ENCODE measurements around the gene SLC6A16.
"Not testable (repeated sequence)": the region's sequence is repeated elsewhere in the genome, so short reads cannot be mapped to it uniquely, and the experiment has no call there.

SLC6A16 gene

DNA sequence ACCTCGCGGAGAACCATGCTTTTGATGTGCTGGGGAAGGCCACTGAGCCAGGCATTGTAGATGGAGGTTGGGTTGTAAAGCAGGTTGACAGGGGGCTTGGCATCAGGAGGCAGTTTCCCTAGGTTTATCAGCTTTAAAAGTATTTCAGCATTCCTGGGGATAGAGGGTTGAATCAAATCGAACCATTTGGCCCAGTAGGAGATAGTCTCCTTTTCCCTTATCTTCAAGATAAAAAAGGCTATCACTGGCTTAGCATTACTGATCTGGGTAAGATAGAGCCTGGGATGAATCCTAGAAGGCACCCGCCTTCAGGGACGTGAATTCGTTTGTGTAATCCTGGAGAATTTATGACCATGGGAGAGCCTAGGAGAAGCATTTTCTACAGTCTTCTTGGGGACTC, 30.6 kb downstream of the SLC6A16 start:
- H3K27me3 ChIP-seq (ENCODE audit: control insufficient read depth, insufficient read depth, low read length): no peaks in the 10 kb centered on the region
- no peaks in the 10 kb centered on the region for H3K36me3 ChIP-seq (ENCODE audit: control insufficient read depth, insufficient read depth, low read length)
- no peak overlapping the region for H3K9ac ChIP-seq (ENCODE audit: low read length)
- no peak overlapping the region for H3K27ac ChIP-seq (ENCODE audit: low read depth, low read length)
- H3K4me3 ChIP-seq (ENCODE audit: low read depth, low read length): no peak overlapping the region
- 0 out of 2 replicates have a peak, but pooled peaks cover 4% of the 10 kb centered on the region for H3K4me1 ChIP-seq (ENCODE audit: control insufficient read depth, insufficient read depth, low read length)
- H3K9me3 ChIP-seq (ENCODE audit: control insufficient read depth, insufficient read depth, low read depth, low read length): no peaks in the 10 kb centered on the region

DNA sequence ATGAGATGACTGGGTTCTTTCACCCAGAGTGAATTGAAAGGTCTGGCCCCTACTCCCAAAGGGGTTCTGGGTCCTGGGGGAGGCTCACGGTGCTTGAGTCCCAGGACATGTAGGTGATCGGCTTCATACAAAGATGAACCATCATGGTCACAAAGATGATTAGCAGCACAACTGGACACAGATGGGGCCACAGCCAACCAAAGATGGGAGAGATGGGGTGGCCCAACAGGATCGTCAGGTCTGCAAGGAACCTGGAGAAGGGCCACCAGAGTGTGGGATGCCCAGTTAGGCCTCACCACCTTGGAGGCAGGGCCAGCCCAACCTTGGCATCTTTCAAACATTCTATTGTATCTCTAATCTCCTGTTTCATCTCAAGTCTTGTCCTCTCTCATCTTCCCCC, 34.5 kb downstream of the SLC6A16 start:
- Histone ChIP-seq H3K9me3 (ENCODE audit: control insufficient read depth, insufficient read depth, low read depth, low read length) (peaks cover 14% of the 10 kb centered on the region), H3K27me3 (ENCODE audit: control insufficient read depth, insufficient read depth, low read length) (no peaks in the 10 kb centered on the region), H3K27ac (ENCODE audit: low read depth, low read length) (no peak overlapping the region), H3K36me3 (ENCODE audit: control insufficient read depth, insufficient read depth, low read length) (no peaks in the 10 kb centered on the region), H3K4me1 (ENCODE audit: control insufficient read depth, insufficient read depth, low read length) (no peaks in the 10 kb centered on the region), H3K9ac (ENCODE audit: low read length) (no peak overlapping the region), H3K4me3 (ENCODE audit: low read depth, low read length) (no peak overlapping the region)

DNA sequence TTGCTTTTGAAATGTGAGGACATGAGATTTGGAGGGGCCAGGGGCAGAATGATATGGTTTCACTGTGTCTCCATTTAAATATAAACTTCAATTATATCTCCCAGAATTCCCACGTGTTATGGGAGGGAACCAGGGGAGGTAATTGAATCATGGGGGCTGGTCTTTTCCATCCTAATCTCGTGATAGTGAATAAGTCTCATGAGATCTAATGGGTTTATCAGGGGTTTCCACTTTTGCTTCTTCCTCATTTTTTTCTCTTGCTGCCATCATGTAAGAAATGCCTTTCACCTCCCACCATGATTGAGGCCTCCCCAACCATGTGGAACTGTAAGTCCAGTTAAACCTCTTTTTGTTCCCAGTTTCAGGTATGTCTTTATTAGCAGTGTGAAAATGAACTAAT, 35.7 kb downstream of the SLC6A16 start:
- not testable (repeated sequence) for H3K4me1 ChIP-seq (ENCODE audit: control insufficient read depth, insufficient read depth, low read length); H3K27me3 ChIP-seq (ENCODE audit: control insufficient read depth, insufficient read depth, low read length); H3K27ac ChIP-seq (ENCODE audit: low read depth, low read length); H3K9ac ChIP-seq (ENCODE audit: low read length); H3K36me3 ChIP-seq (ENCODE audit: control insufficient read depth, insufficient read depth, low read length); H3K4me3 ChIP-seq (ENCODE audit: low read depth, low read length)
- peaks cover 14% of the 10 kb centered on the region for H3K9me3 ChIP-seq (ENCODE audit: control insufficient read depth, insufficient read depth, low read depth, low read length)

DNA sequence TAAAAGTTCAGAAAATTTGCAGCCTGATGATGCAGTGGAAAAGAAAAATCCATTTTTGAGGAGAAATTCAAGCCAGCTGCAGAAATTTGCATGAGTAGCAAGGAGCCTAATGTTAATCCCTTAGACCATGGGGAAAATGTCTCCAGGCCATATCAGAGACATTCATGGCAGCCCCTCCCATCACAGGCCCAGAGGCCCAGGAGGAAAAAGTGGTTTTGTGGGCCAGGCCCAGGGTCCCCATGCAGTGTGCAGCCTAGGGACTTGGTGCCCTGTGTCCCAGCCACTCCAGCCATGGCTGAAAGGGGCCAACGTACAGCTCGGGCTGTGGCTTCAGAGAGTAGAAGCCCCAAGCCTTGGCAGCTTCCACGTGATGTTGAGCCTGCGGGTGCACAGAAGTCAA, 36.8 kb downstream of the SLC6A16 start:
- peaks cover 14% of the 10 kb centered on the region for H3K9me3 ChIP-seq (ENCODE audit: control insufficient read depth, insufficient read depth, low read depth, low read length)
- not testable (repeated sequence) for H3K9ac ChIP-seq (ENCODE audit: low read length); H3K36me3 ChIP-seq (ENCODE audit: control insufficient read depth, insufficient read depth, low read length); H3K27me3 ChIP-seq (ENCODE audit: control insufficient read depth, insufficient read depth, low read length); H3K27ac ChIP-seq (ENCODE audit: low read depth, low read length); H3K4me3 ChIP-seq (ENCODE audit: low read depth, low read length); H3K4me1 ChIP-seq (ENCODE audit: control insufficient read depth, insufficient read depth, low read length)

DNA sequence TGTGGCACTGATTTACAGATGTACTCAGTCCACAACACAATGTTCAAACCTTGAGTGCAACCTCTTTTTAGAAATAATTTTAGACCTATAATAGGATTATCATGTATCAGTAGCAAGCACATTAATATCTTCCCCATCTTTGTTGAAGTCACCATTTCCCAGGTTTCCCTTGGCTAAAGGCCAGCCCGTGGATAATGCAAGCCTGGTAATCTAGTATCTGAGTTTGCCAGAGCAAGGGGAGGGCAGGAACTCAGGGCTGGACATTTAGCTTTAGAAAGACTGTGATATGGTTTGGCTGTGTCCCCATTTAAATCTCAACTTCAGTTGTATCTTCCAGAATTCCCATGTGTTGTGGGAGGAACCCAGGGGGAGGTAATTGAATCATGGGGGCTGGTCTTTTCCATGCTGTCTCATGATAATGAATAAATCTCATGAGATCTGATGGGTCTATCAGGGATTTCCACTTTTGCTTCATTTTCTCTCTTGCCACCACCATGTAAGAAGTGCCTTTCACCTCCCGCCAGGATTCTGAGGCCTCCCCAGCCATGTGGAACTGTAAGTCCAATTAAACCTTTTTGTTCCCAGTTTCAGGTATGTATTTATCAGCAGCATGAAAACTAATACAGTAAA, 37.7 kb downstream of the SLC6A16 start:
- no peak overlapping the region for H3K27ac ChIP-seq (ENCODE audit: low read depth, low read length)
- no peaks in the 10 kb centered on the region for H3K36me3 ChIP-seq (ENCODE audit: control insufficient read depth, insufficient read depth, low read length)
- H3K9me3 ChIP-seq (ENCODE audit: control insufficient read depth, insufficient read depth, low read depth, low read length): peaks cover 14% of the 10 kb centered on the region
- H3K27me3 ChIP-seq (ENCODE audit: control insufficient read depth, insufficient read depth, low read length): no peaks in the 10 kb centered on the region
- H3K4me3 ChIP-seq (ENCODE audit: low read depth, low read length): no peak overlapping the region
- no peaks in the 10 kb centered on the region for H3K4me1 ChIP-seq (ENCODE audit: control insufficient read depth, insufficient read depth, low read length)
- H3K9ac ChIP-seq (ENCODE audit: low read length): no peak overlapping the region

DNA sequence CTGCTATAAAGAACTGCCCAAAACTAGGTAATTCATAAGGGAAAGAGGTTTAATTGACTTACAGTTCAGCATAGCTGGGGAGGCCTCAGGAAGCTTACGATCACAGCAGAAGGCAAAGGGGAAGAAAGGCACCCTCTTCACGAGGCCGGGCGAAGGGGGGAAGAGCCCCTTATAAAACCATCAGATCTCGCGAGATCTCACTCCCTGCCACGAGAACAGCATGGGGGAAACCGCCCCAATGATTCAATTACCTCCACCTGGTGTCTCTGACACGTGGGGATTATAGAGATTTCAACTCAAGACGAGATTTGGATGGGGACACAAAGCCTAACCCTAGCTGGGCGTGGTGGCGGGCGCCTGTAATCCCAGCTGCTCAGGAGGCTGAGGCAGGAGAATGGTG, 42.8 kb downstream of the SLC6A16 start:
- no peaks in the 10 kb centered on the region for H3K4me1 ChIP-seq (ENCODE audit: control insufficient read depth, insufficient read depth, low read length)
- no peak overlapping the region for H3K9ac ChIP-seq (ENCODE audit: low read length)

DNA sequence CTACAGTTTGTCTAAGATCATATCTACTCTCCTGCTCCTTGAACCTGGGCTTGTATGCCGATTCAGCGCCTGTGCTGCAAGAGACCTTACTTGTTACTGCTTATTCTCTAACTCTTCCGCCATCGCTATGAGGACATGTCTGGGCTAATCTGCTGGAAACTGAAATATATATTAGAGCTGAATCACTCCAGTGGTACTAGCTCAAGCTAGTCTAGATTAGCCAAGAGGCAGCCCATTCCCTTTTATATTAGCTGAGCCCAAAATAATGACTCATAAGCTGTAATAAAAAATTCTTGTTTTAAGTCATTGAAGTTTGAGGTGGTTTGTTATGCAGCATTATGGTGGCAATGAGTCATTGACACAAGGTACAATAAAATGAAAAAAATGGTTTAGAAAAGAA, 52.8 kb downstream of the SLC6A16 start:
- no peaks in the 10 kb centered on the region for H3K27me3 ChIP-seq (ENCODE audit: control insufficient read depth, insufficient read depth, low read length)
- H3K27ac ChIP-seq (ENCODE audit: low read depth, low read length): no peak overlapping the region

More for the DNA sequence above, 42.8 kb downstream of the SLC6A16 start:
- Histone ChIP-seq H3K9me3 (ENCODE audit: control insufficient read depth, insufficient read depth, low read depth, low read length) (peaks cover 3% of the 10 kb centered on the region; the same call in 1 of the 2 replicates), H3K4me3 (ENCODE audit: low read depth, low read length) (no peak overlapping the region), H3K36me3 (ENCODE audit: control insufficient read depth, insufficient read depth, low read length) (no peaks in the 10 kb centered on the region), H3K27me3 (ENCODE audit: control insufficient read depth, insufficient read depth, low read length) (no peaks in the 10 kb centered on the region), H3K27ac (ENCODE audit: low read depth, low read length) (no peak overlapping the region)

DNA sequence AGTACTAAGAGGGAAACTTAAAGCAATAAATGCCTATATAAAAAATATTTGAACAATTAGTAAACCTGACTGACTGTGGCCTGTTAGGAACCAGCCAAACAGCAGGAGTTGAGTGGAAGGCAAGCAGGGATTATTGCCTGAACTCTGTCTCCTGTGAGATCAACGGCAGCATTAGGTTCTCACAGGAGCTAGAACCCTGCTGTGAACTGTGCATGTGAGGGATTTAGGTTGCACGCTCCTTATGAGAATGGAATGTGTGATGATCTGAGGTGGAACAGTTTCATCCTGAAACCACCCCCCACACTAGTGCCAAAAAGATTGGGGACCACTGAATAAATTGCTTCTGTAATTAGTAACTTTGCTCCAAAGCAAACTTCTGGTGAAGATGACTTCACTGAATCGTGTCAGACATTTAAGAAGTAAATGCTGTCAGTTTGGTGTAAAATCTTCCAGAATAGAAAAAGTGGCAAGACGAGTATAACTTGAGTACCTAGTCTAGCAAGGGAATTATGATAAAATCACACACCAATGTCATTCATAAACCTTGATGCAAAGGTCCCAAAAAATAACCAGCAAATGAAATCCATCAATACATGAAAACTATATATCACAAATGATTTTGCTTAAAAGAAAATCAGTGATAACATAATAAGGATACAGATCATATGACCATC, 53.8 kb downstream of the SLC6A16 start:
- no peaks in the 10 kb centered on the region for H3K36me3 ChIP-seq (ENCODE audit: control insufficient read depth, insufficient read depth, low read length)
- no peak overlapping the region for H3K4me3 ChIP-seq (ENCODE audit: low read depth, low read length)
- no peak overlapping the region for H3K9ac ChIP-seq (ENCODE audit: low read length)
- H3K27me3 ChIP-seq (ENCODE audit: control insufficient read depth, insufficient read depth, low read length): no peaks in the 10 kb centered on the region
- H3K4me1 ChIP-seq (ENCODE audit: control insufficient read depth, insufficient read depth, low read length): no peaks in the 10 kb centered on the region
- peaks cover 13% of the 10 kb centered on the region for H3K9me3 ChIP-seq (ENCODE audit: control insufficient read depth, insufficient read depth, low read depth, low read length)
- H3K27ac ChIP-seq (ENCODE audit: low read depth, low read length): no peak overlapping the region

More for the DNA sequence above, 52.8 kb downstream of the SLC6A16 start:
- H3K4me1 ChIP-seq (ENCODE audit: control insufficient read depth, insufficient read depth, low read length): no peaks in the 10 kb centered on the region
- no peak overlapping the region for H3K9ac ChIP-seq (ENCODE audit: low read length)
- no peaks in the 10 kb centered on the region for H3K36me3 ChIP-seq (ENCODE audit: control insufficient read depth, insufficient read depth, low read length)
- H3K9me3 ChIP-seq (ENCODE audit: control insufficient read depth, insufficient read depth, low read depth, low read length): peaks cover 8% of the 10 kb centered on the region
- H3K4me3 ChIP-seq (ENCODE audit: low read depth, low read length): no peak overlapping the region

DNA sequence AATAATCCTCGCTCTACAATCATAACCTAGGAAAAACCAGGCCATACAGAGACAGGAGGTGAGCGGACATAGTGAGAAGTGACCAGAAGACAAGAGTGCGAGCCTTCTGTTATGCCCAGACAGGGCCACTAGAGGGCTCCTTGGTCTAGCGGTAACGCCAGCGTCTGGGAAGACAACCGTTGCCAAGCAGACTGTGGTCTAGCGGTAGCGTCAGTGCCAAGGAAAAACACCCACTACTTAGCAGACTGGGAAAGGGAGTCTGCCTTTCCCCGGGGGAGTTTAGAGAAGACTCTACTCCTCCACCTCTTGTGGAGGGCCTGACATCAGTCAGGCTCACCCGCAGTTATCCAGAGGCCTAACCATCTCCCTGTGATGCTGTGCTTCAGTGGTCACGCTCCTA, 58.6 kb downstream of the SLC6A16 start:
- peaks cover 20% of the 10 kb centered on the region for H3K9me3 ChIP-seq (ENCODE audit: control insufficient read depth, insufficient read depth, low read depth, low read length)
- H3K4me3 ChIP-seq (ENCODE audit: low read depth, low read length); H3K36me3 ChIP-seq (ENCODE audit: control insufficient read depth, insufficient read depth, low read length); H3K4me1 ChIP-seq (ENCODE audit: control insufficient read depth, insufficient read depth, low read length); H3K27me3 ChIP-seq (ENCODE audit: control insufficient read depth, insufficient read depth, low read length); H3K9ac ChIP-seq (ENCODE audit: low read length); H3K27ac ChIP-seq (ENCODE audit: low read depth, low read length): not testable (repeated sequence)

DNA sequence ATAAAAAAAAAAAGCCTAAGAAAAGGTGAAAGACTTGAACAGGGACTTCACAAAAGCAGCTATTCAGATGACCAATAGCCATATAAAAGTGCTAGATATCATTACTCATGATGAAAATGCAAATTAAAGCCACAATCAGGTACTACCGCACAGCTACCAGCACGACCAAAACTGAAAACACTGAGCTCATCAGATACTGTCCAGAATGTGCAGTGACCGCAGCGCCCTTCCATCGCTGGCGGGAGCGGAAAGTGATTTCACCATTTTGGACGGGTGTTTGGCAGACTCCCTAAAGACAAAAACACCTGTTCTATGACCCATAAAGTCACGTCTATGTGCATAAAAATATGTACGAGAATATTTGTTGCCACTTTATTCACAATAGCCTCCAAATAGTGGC, 60.7 kb downstream of the SLC6A16 start:
- Histone ChIP-seq H3K4me1 (ENCODE audit: control insufficient read depth, insufficient read depth, low read length) (no peaks in the 10 kb centered on the region), H3K9ac (ENCODE audit: low read length) (no peak overlapping the region), H3K27me3 (ENCODE audit: control insufficient read depth, insufficient read depth, low read length) (no peaks in the 10 kb centered on the region), H3K27ac (ENCODE audit: low read depth, low read length) (no peak overlapping the region), H3K9me3 (ENCODE audit: control insufficient read depth, insufficient read depth, low read depth, low read length) (peaks cover 28% of the 10 kb centered on the region), H3K4me3 (ENCODE audit: low read depth, low read length) (no peak overlapping the region), H3K36me3 (ENCODE audit: control insufficient read depth, insufficient read depth, low read length) (no peaks in the 10 kb centered on the region)

DNA sequence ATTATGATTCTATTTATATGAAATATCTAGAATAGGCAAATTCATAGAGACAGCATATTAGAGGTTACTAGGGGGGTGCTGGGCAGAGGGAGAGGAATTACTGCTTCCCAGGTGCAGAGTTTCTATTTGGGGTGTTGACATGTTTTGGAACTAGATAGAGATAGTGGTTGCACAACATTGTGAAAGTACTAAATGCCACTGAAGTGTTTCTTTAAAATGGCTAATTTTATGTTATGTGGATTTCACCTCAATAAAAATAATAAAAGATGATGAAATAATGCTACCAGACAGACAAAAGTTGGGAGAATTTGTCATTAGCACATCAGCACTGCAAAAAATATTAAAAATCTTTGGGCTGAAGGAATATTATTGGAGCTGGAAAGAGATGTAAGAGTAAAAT, 63.4 kb downstream of the SLC6A16 start:
- Histone ChIP-seq H3K27ac (ENCODE audit: low read depth, low read length) (no peak overlapping the region), H3K36me3 (ENCODE audit: control insufficient read depth, insufficient read depth, low read length) (no peaks in the 10 kb centered on the region), H3K9me3 (ENCODE audit: control insufficient read depth, insufficient read depth, low read depth, low read length) (peaks cover 30% of the 10 kb centered on the region), H3K4me3 (ENCODE audit: low read depth, low read length) (no peak overlapping the region), H3K4me1 (ENCODE audit: control insufficient read depth, insufficient read depth, low read length) (no peaks in the 10 kb centered on the region), H3K9ac (ENCODE audit: low read length) (no peak overlapping the region), H3K27me3 (ENCODE audit: control insufficient read depth, insufficient read depth, low read length) (no peaks in the 10 kb centered on the region)

Data from HUES6 (cell line).